HCT116 (cell line): ENCODE results near the gene PRKD2. TPM values are rescaled to one million over a fixed set of nuclear protein-coding genes. Genes with fewer than 3 reads are reported as not detected.

ENCODE experiments used
- ATAC-seq: fragments of 200-7000 bp; cut with Tn5 transposase; 2 replicates; pipeline ENCODE4 v1.9.1; 2020; ENCODE audit warnings: mild to moderate bottlenecking, moderate library complexity
- BruUV-seq: library from RNA; stranded (reverse); fragments of 400-500 nt; replicated peaks from 2 replicates; lab custom pipeline; 2021; lab: Mats Ljungman, UMichigan
- CTCF ChIA-PET: fragments of 300-600 bp; sonication (Branson Sonifier 250); formaldehyde crosslinking; loops from one replicate; lab custom pipeline; 2021; ENCODE audit warnings: antibody characterized with exemption; lab: Charles Lee
- POLR2A ChIA-PET: fragments of 300-600, 350-600 bp; sonication (Branson Sonifier 250); formaldehyde crosslinking; loops from one replicate; lab custom pipeline; 2021; ENCODE audit warnings: antibody characterized with exemption; lab: Charles Lee
- RAD21 ChIA-PET, 2 experiments: fragments of 300-600 bp; sonication (Branson Sonifier 250); formaldehyde crosslinking; loops; one replicate each; lab custom pipeline; 2023; ENCODE audit warnings: low total read pairs in 2 of 2; ENCODE audit not compliant: uncharacterized antibody in 2 of 2, unreplicated experiment in 2 of 2, low non-redundant PET in 1 of 2; lab: Charles Lee
- DNase-seq: peaks from one replicate; pipeline ENCODE4 v3.0.0-alpha.2; 2010; ENCODE audit warnings: low read depth, low spot score
- H2AFZ ChIP-seq: fragments of 200-600 bp; shearing (Covaris generic), sonication (generic); 2 replicates; pipeline ENCODE4 v1.6.1; 2017; ENCODE audit warnings: low read depth, mixed run types, mixed read lengths, antibody characterized with exemption, low read length; ENCODE audit not compliant: poor library complexity, severe bottlenecking
- H3K27ac ChIP-seq: 2 replicates; pipeline ENCODE4 v1.5.1; 2012; ENCODE audit warnings: low read depth, low read length
- H3K27me3 ChIP-seq: fragments of 200-600 bp; sonication (generic); 2 replicates; pipeline ENCODE4 v1.6.1; 2016; ENCODE audit warnings: mixed run types, low read length, mixed read lengths; ENCODE audit not compliant: insufficient read depth
- H3K36me3 ChIP-seq, 2 experiments: fragments of 200-500 bp in 1 of 2; fragments of 200-600 bp in 1 of 2; sonication (Bioruptor generic) in 1 of 2; sonication (generic) in 1 of 2; 2 replicates each; pipeline versions ENCODE4 v1.5.1 to v1.6.1; 2014 to 2016; ENCODE audit warnings: low read length in 2 of 2, inconsistent platforms in 1 of 2, mixed read lengths in 1 of 2, mixed run types in 1 of 2; ENCODE audit not compliant: insufficient read depth in 2 of 2, control insufficient read depth in 1 of 2
- H3K4me1 ChIP-seq, 2 experiments: fragments of 200-600 bp in 1 of 2; sonication (generic) in 1 of 2; 2 replicates each; pipeline versions ENCODE4 v1.5.1 to v1.6.1; 2012 to 2017; ENCODE audit warnings: low read length in 2 of 2, inconsistent platforms in 1 of 2, mild to moderate bottlenecking in 1 of 2, mixed read lengths in 1 of 2, mixed run types in 1 of 2, moderate library complexity in 1 of 2; ENCODE audit not compliant: insufficient read depth in 2 of 2, control insufficient read depth in 1 of 2
- H3K4me2 ChIP-seq: fragments of 200-600 bp; sonication (generic); 2 replicates; pipeline ENCODE4 v1.6.1; 2017; ENCODE audit warnings: mixed run types, low read length, mixed read lengths
- H3K4me3 ChIP-seq, 2 experiments: fragments of 200-600 bp in 1 of 2; sonication (generic) in 1 of 2; replicated peaks in 1 of 2; 2 replicates each; pipeline ENCODE4 v1.5.1; 2011 to 2016; ENCODE audit warnings: low read length in 2 of 2, control low read depth in 1 of 2, low read depth in 1 of 2, mild to moderate bottlenecking in 1 of 2, mixed read lengths in 1 of 2, mixed run types in 1 of 2
- H3K79me2 ChIP-seq: fragments of 200-600 bp; sonication (generic); 2 replicates; pipeline ENCODE4 v1.6.1; 2017; ENCODE audit warnings: mild to moderate bottlenecking, mixed run types, low read length, moderate library complexity, mixed read lengths; ENCODE audit not compliant: insufficient read depth
- H3K9ac ChIP-seq: fragments of 200-600 bp; sonication (generic); 2 replicates; pipeline ENCODE4 v1.6.1; 2016; ENCODE audit warnings: low read length, mixed read lengths
- H3K9me2 ChIP-seq: fragments of 200-600 bp; sonication (generic), shearing (Covaris generic); 2 replicates; pipeline ENCODE4 v1.6.1; 2017; ENCODE audit warnings: mixed run types, mild to moderate bottlenecking, moderate library complexity; ENCODE audit not compliant: insufficient read depth
- H3K9me3 ChIP-seq, 2 experiments: fragments of 200-500 bp in 1 of 2; fragments of 200-600 bp in 1 of 2; sonication (Bioruptor generic) in 1 of 2; sonication (generic) in 1 of 2; 2 replicates each; pipeline ENCODE4 v1.6.1; 2014 to 2017; ENCODE audit warnings: low read length in 2 of 2, mixed read lengths in 2 of 2, inconsistent platforms in 1 of 2, low read depth in 1 of 2, mild to moderate bottlenecking in 1 of 2, mixed run types in 1 of 2, moderate library complexity in 1 of 2; ENCODE audit not compliant: control insufficient read depth in 1 of 2, insufficient read depth in 1 of 2
- H4K20me1 ChIP-seq: fragments of 200-600 bp; sonication (generic), shearing (Covaris generic); 2 replicates; pipeline ENCODE4 v1.6.1; 2017; ENCODE audit warnings: mixed run types, mild to moderate bottlenecking, moderate library complexity; ENCODE audit not compliant: insufficient read depth
- CBX3 ChIP-seq: IDR thresholded peaks from 2 replicates; pipeline ENCODE4 v1.6.1; 2012; ENCODE audit warnings: low read depth
- CEBPB ChIP-seq: IDR thresholded peaks from 2 replicates; pipeline ENCODE4 v1.6.1; 2012; ENCODE audit warnings: low read depth
- EZH2 ChIP-seq: fragments of 200-600 bp; sonication (generic); IDR thresholded peaks from 2 replicates; pipeline ENCODE4 v1.6.1; 2017; ENCODE audit warnings: antibody characterized with exemption, mixed run types
- EZH2phosphoT487 ChIP-seq: fragments of 200-600 bp; IDR thresholded peaks from 2 replicates; pipeline ENCODE4 v1.6.1; 2018; ENCODE audit warnings: antibody characterized with exemption, borderline replicate concordance
- FOSL1 ChIP-seq: IDR thresholded peaks from 2 replicates; pipeline ENCODE4 v1.6.1; 2012; ENCODE audit warnings: low read depth
- JUND ChIP-seq: IDR thresholded peaks from 2 replicates; pipeline ENCODE4 v1.6.1; 2012
- MAX ChIP-seq: IDR thresholded peaks from 2 replicates; pipeline ENCODE4 v1.6.1; 2012
- POLR2A ChIP-seq: IDR thresholded peaks from 2 replicates; pipeline ENCODE4 v1.7.0; 2011; ENCODE audit warnings: borderline replicate concordance; ENCODE audit not compliant: insufficient read depth, insufficient read length; ENCODE audit errors: extremely low read depth
- POLR2AphosphoS5 ChIP-seq: IDR thresholded peaks from 2 replicates; pipeline ENCODE4 v1.6.1; 2011; ENCODE audit warnings: mild to moderate bottlenecking, low read depth, low read length, moderate library complexity
- RAD21 ChIP-seq: IDR thresholded peaks from 2 replicates; pipeline ENCODE4 v1.6.1; 2012; ENCODE audit warnings: low read depth, mild to moderate bottlenecking
- REST ChIP-seq: IDR thresholded peaks from 2 replicates; pipeline ENCODE4 v1.6.1; 2012; ENCODE audit warnings: low read depth
- SIN3A ChIP-seq: IDR thresholded peaks from 2 replicates; pipeline ENCODE4 v1.6.1; 2012; ENCODE audit warnings: low read depth
- SP1 ChIP-seq: IDR thresholded peaks from 2 replicates; pipeline ENCODE4 v1.6.1; 2012; ENCODE audit warnings: low read depth
- SRF ChIP-seq: IDR thresholded peaks from 2 replicates; pipeline ENCODE4 v1.6.1; 2012; ENCODE audit warnings: low read depth
- TCF7L2 ChIP-seq: IDR thresholded peaks from 2 replicates; pipeline ENCODE4 v1.7.0; 2011; ENCODE audit warnings: borderline replicate concordance, inconsistent platforms; ENCODE audit not compliant: insufficient read depth, insufficient read length; ENCODE audit errors: extremely low read depth
- YY1 ChIP-seq: IDR thresholded peaks from 2 replicates; pipeline ENCODE4 v1.6.1; 2011; ENCODE audit warnings: low read length, low read depth, moderate library complexity, mild to moderate bottlenecking; ENCODE audit not compliant: insufficient replicate concordance; ENCODE audit errors: extremely low read depth
- ZBTB33 ChIP-seq: IDR thresholded peaks from 2 replicates; pipeline ENCODE4 v1.6.1; 2011; ENCODE audit warnings: mild to moderate bottlenecking, low read length, moderate library complexity; ENCODE audit not compliant: insufficient replicate concordance; ENCODE audit errors: extremely low read depth
- ZNF274 ChIP-seq: fragments of 200-500 bp; sonication (Bioruptor generic); IDR thresholded peaks from 2 replicates; pipeline ENCODE4 v1.6.1; 2014; ENCODE audit warnings: mild to moderate bottlenecking, low read depth, low read length, inconsistent platforms
- intact Hi-C: fragments of 100-400 bp; cut with micrococcal nuclease; formaldehyde crosslinking; loops from 2 replicates; pipeline ENCODE4 v1.10.0; 2022
- total RNA-seq: library from RNA; stranded (reverse); gene quantifications from one replicate; pipeline ENCODE4 v1.2.1, GENCODE V29; 2021; ENCODE audit not compliant: unreplicated experiment
- TF ChIP-seq, protein P1 (sequence below), 3 experiments: fragments of 200-600 bp in 1 of 3; sonication (generic) in 1 of 3; IDR thresholded peaks in 2 of 3; conservative IDR thresholded peaks in 1 of 3; 2 replicates each; pipeline ENCODE4 v1.5.1; 2012 to 2017; ENCODE audit warnings: low read depth in 2 of 3, low read length in 2 of 3, antibody characterized with exemption in 1 of 3, borderline replicate concordance in 1 of 3, control low read depth in 1 of 3, mild to moderate bottlenecking in 1 of 3, mixed read lengths in 1 of 3, mixed run types in 1 of 3, moderate library complexity in 1 of 3; ENCODE audit not compliant: insufficient read depth in 1 of 3

The PRKD2 gene
- total RNA-seq, 1 experiment from 2014 or later: 73.5 TPM

DNA sequence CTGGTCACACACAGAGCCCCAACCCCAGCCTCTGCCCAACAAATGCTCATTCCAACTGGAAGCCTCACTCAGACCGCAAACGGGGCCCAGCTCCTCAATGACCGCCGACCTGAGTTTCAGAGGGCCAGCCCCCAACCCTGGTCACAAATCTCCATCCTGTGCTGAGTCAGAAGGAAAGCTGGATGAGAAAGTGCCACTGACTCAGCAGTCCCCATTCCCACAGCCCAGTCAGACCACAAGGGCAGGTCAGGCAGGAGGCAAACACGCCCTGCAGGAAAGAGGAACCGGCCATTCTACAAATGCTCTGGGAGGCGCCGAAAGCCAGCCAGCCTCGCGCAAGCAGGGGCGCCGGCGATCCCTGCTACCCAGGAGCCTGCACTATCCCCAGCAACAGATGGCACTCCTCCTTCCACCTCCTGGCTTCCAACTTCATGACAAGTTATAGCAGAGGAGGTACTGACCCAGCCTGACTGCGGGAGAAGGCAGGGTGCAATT, 14.1 kb upstream of the PRKD2 start:
- peak; percentile 35 for ATAC-seq
- no peak for DNase-seq
- CTCF ChIA-PET: interaction anchor here (0.6 to 1.3 kb wide), 3 partner anchors 17 to 419 kb away, joined by 3 to 4 read pairs (median 4); partner anchors contain the start of gene DACT3
- H3K79me2 ChIP-seq: peaks cover 90% of the 10 kb centered on the region
- H4K20me1 ChIP-seq: peaks cover 9% of the 10 kb centered on the region; the same call in 1 of the 2 replicates
- peak overlapping the region; percentile 28; the same call in 1 of the 2 replicates for H3K27ac ChIP-seq
- POLR2A ChIA-PET: no interaction called here
- RAD21 ChIA-PET: no interaction called here
- no peaks in the 10 kb centered on the region for H3K9me2 ChIP-seq
- peaks cover 0 to 16% of the 10 kb centered on the region in 2 experiments; a peak in 2 of 4 replicates for H3K4me1 ChIP-seq
- no TSS peak for BruUV-seq
- peaks cover 51 to 54% of the 10 kb centered on the region in 2 experiments for H3K36me3 ChIP-seq
- no peak overlapping the region for H3K4me3 ChIP-seq
- TF ChIP-seq RAD21 (no peak), ZBTB33 (no peak), ZNF274 (no peak), POLR2AphosphoS5 (no peak), REST (no peak), YY1 (no peak), FOSL1 (no peak), SIN3A (no peak), MAX (no peak), CBX3 (no peak), EZH2 (no peak), SP1 (no peak), EZH2phosphoT487 (no peak), SRF (no peak), JUND (no peak), TCF7L2 (no peak), CEBPB (no peak), POLR2A (no peak)
- TF ChIP-seq, protein P1, sequence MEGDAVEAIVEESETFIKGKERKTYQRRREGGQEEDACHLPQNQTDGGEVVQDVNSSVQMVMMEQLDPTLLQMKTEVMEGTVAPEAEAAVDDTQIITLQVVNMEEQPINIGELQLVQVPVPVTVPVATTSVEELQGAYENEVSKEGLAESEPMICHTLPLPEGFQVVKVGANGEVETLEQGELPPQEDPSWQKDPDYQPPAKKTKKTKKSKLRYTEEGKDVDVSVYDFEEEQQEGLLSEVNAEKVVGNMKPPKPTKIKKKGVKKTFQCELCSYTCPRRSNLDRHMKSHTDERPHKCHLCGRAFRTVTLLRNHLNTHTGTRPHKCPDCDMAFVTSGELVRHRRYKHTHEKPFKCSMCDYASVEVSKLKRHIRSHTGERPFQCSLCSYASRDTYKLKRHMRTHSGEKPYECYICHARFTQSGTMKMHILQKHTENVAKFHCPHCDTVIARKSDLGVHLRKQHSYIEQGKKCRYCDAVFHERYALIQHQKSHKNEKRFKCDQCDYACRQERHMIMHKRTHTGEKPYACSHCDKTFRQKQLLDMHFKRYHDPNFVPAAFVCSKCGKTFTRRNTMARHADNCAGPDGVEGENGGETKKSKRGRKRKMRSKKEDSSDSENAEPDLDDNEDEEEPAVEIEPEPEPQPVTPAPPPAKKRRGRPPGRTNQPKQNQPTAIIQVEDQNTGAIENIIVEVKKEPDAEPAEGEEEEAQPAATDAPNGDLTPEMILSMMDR (IDR thresholded peaks at IDR 0.05 in 2 of 3, conservative IDR thresholded peaks at IDR 0.05 in 1 of 3; ENCODE audit: borderline replicate concordance in 1 of 3, insufficient read depth in 1 of 3, low read depth in 2 of 3, low read length in 2 of 3): no peak
- intact Hi-C loops: no loop called here
- no peak overlapping the region for H3K9ac ChIP-seq
- H2AFZ ChIP-seq: no peak overlapping the region
- no peak overlapping the region for H3K4me2 ChIP-seq
- H3K27me3 ChIP-seq: no peaks in the 10 kb centered on the region
- H3K9me3 ChIP-seq: no peaks in the 10 kb centered on the region
